Epithelial cell of prostate (primary cell): ENCODE measurements around the gene GALNT11.
"Not testable (repeated sequence)": the region's sequence is repeated elsewhere in the genome, so short reads cannot be mapped to it uniquely, and the experiment has no call there.

Experiments used
- DNase-seq: peaks from one replicate; pipeline ENCODE4 v3.0.0-alpha.2; 2011; ENCODE audit warnings: low read depth, low spot score
- H3K27ac ChIP-seq: fragments of 450-650 bp; 2 replicates; pipeline ENCODE4 v1.5.1; 2017; ENCODE audit warnings: mild to moderate bottlenecking

The GALNT11 gene

DNA sequence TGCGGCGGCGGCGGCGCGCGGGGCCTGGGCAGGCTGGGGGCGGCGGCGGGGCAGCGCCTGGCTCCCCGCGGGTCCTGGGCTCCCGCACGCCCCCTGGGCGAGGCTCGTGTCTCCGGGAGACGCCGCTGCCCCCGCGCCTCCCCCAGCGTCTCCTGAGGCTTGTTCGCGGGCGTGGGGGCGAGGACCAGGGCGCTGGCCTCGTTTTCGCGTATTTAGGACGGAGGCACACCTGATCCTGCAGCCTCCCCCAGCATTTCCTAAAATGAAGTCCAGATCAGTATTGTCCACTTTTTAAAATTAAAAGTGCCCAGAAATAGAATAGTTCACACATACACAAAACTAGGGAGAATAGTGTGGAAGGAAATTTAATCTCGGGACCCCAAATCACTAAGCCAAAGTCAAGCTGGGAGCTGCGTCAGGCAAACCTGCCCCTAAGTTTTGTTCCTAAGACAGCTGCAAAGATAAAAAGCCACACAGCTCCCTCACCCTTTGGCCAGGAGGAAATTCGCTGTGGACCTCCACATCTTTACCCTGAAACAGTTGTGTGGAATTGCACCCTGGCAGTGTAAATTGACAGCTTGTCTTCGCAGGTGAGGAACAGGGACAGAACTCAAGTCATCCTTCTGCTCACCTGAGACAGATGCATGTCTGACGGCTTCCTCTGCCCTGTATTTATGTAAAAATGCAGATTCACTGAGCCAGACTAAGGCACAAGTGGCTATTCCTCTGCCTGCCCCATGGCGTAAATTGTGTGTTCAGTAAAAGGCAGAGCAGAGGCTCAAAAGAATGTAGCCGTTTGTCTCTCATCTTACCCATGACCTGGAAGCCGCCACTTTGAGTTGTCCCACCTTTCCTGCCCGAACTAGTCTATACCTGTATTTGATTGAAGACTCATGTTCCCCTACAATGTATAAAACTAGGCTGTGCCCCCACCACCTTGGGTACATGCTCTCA lies 740 bp downstream of the GALNT11 start:
- DNase-seq, result no peak
- H3K27ac ChIP-seq, result peak overlapping the region; percentile 56

DNA sequence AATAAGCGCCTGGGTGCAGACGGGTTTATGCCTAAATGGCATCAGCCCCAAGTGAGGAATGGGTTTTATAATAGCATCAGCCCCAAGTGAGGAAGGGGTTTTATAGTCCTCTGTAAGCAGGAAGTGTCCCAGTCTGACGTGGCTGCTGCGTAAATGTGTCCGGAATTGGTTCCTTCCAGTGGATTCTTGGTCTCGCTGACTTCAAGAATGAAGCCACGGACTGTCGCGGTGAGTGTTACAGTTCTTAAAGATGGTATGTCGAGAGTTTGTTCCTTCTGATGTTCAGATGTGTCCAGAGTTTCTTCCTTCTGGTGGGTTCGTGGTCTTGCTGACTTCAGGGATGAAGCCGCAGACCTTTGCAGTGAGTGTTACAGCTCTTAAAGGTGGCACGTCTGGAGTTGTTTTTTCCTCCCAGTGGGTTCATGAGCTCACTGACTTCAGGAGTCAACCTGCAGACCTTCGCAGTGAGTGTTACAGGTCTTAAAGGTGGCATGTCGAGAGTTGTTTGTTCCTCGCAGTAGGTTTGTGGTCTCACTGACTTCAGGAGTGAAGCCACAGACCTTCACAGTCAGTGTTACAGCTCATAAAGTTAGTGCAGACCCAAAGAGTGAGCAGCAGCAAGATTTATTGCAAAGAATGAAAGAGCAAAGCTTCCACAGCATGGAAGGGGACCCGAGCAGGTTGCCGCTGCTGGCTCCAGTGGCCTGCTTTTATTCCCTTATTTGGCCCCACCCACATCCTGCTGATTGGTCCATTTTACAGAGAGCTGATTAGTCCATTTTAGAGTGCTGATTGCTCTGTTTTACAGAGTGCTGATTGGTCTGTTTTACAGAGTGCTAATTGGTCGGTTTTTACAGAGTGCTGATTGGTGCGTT lies 2.3 kb downstream of the GALNT11 start:
- not testable (repeated sequence) for DNase-seq, H3K27ac ChIP-seq

DNA sequence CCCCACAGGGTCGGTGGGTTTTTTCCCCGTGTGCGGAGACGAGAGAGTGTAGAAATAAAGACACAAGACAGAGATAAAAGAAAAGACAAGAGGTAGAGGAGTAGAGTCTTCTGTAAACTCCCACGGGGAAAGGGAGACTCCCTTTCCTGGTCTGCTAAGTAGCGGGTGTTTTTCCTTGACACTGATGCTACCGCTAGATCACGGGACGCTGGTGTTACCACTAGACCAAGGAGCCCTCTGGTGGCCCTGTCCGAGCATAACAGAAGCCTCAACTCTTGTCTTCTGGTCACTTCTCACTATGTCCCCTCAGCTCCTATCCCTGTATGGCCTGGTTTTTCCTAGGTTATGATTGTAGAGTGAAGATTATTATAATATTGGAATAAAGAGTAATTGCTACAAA lies 4.6 kb downstream of the GALNT11 start:
- not testable (repeated sequence) for H3K27ac ChIP-seq, DNase-seq

DNA sequence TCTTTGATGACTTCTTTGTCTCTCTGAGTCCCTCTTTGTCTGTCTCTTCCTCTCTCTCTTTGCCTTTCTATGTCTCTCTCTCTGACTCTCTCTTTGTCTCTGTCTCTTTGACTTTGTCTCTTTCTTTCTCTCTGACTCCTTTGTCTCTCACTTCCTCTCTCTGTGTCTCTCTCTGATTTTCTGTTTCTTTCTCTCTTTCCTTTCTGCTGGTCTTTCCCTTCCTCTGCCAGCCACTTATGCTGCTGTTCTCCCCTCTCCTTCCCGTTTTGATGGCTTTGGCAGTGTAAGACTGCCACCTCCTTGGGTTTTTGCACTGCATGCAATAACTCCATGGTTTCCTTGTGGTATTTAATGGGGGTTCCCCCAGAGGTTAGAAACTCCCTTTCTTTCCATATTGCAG lies 5.2 kb downstream of the GALNT11 start:
- not testable (repeated sequence) for DNase-seq, H3K27ac ChIP-seq

DNA sequence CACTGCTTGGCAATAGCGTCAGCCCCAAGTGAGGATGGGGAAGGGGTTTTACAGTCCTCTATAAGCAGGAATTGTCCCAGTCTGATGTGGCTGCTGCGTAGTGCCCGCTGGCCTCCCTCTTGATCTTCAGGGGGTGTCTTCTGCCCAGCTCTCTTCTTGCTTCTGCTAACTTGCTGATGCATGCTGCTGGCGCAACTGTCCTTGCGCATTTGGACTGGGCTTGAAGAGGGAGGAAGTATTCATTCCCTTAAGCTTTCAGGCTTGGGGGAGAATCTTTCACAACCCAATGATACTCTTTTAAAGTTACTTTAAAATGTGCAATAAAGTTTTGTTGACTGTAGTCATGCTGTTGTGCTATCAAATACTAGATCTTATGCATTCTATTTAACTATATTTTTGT lies 10.3 kb downstream of the GALNT11 start:
- DNase-seq, result no peak
- no peak overlapping the region for H3K27ac ChIP-seq

DNA sequence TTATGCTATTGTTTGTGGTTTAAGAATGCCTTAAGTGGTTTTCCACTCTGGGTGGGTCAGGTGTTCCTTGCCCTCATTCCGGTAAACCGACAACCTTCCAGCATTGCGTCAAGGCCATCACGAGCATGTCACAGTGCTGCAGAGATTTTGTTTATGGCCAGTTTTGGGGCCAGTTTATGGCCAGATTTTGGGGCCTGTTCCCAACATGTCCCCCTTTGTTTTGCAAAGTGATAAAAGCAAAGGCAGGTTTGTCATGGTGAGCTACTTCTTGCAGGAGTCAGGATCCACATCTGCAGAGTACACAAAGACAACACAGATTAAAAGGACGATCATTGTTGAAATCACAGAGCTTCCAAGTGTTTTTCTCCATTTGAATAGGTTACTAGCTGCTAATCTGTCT lies 12.9 kb downstream of the GALNT11 start:
- not testable (repeated sequence) for DNase-seq, H3K27ac ChIP-seq

DNA sequence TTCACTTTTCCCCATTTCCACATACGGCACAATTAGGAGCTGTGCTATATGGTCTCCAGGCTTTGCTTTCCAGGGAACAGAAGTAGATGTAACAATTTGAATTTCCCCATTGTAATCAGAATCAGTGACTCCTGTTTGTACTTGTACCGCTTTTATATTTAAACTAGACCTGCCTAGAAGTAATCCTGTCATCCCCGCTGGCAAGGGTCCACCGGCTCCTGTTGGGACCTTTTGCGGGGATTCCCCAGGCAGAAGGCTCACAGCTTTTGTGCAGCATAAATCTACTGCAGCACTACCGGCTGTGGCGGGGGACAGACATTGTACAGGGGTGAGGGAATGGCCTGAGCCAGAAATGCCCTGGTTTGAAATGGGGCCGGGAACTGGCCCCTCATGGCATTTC lies 17.6 kb downstream of the GALNT11 start:
- peak; percentile 40 for DNase-seq
- not testable (repeated sequence) for H3K27ac ChIP-seq

DNA sequence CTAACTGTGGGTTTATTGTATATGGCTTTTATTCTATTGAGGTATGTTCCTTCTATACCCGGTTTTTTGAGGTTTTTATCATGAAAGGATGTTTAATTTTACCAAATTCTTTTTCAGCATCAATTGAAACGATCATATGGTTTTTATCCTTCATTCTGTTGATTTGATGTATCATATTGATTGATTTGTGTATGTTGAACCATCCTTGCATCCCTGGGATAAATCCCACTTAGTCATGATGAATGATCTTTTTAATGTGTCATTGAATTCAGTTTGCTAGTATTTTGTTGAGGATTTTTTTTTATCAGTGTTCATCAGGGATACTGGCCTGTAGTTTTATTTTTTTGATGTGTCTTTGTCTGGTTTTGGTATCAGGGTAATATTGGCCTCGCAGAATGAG lies 19.4 kb downstream of the GALNT11 start:
- DNase-seq, H3K27ac ChIP-seq: not testable (repeated sequence)

DNA sequence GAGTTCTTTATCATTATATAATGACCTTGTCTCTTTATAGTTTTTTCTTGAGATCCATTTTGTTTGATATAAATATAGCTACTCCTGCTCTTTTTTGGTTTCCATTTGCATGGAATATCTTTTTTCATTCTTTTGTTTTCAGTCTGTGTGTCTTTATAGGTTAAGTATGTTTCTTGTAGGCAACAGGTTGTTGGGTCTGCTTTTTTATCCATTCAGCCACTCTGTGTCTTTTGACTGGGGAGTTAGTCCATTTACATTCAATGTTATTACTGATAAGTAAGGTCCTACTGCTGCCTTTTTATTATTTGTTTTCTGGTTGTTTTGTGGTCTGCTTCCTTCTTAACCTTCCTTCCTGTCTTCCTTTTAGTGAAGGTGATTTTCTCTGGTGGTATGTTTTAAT lies 21.1 kb downstream of the GALNT11 start:
- H3K27ac ChIP-seq, result no peak overlapping the region
- no peak for DNase-seq

DNA sequence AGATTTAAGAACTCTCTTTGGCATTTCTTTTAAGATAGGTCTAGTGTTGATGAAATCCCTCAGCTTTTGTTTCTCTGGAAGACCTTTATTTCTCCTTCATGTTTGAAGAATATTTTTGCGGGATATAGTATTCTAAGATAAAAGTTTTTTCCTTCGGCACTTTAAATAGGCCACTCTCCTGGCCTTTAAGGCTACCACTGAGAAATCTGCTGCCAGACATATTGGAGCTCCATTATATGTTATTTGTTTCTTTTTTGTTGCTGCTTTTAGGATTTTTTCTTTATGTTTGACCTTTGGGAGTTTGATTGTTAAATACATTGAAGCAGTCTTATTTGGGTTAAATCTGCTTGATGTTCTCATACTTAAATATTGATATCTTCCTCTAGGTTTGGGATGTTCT lies 22.6 kb downstream of the GALNT11 start:
- no peak for DNase-seq
- no peak overlapping the region for H3K27ac ChIP-seq

DNA sequence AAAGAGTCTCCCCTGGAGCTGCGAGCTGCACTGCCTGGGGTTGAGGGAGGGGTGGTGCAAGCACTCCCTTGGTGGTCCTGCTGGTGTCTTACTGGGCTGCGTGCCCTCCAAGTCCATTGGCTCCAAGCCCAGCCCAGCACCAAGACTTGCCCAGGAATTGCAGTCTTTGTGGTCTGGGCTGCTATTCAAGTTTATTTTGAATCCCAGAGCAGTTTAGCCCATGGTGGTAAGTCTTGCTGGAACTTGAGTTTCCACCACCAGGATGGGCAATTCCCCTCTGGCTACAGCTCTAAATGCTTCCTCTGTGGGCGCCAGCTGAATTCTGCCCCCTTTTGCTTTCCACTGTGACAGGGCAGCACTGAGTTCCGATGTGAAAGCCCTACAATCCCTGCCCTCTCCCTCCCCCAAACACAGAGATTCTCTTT lies 25.1 kb downstream of the GALNT11 start:
- no peak overlapping the region for H3K27ac ChIP-seq
- no peak for DNase-seq

DNA sequence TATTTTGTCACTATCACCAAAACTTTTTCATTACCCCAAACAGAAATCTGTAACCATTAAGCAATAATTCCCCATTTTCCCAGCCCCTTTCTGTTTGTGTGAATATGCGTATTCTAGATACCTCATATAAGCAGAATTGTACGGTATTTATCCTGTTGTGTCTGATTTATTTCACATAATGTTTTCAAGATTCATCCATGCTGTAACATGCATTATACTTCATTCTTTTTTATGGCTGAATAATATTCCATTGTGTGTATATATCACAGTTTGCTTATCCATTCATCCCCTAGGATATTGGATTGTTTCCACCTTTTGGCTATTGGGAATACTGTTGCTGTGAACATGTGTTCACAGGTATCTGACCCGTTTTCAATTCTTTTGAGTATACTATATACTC lies 26.5 kb downstream of the GALNT11 start:
- no peak for DNase-seq
- no peak overlapping the region for H3K27ac ChIP-seq

DNA sequence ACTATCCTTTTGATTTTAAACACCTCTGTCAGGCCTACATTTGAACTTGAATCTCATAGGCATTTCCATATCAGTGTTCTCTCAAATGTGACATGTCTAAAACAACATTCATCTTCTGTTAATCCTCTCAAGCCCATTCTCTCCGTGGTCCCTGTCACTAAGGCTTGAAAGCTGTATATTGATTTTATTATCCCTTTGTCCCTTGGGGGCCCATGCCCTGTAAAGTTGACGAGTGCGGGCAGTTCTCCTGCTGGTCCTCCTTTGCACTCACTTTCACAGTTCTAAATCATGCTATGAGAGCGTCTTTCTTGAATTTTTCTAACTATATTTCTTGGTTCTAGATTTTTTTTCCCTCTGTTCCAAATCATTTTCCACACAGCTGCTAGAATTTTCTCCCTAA lies 27.3 kb downstream of the GALNT11 start:
- H3K27ac ChIP-seq, result no peak overlapping the region
- no peak for DNase-seq

DNA sequence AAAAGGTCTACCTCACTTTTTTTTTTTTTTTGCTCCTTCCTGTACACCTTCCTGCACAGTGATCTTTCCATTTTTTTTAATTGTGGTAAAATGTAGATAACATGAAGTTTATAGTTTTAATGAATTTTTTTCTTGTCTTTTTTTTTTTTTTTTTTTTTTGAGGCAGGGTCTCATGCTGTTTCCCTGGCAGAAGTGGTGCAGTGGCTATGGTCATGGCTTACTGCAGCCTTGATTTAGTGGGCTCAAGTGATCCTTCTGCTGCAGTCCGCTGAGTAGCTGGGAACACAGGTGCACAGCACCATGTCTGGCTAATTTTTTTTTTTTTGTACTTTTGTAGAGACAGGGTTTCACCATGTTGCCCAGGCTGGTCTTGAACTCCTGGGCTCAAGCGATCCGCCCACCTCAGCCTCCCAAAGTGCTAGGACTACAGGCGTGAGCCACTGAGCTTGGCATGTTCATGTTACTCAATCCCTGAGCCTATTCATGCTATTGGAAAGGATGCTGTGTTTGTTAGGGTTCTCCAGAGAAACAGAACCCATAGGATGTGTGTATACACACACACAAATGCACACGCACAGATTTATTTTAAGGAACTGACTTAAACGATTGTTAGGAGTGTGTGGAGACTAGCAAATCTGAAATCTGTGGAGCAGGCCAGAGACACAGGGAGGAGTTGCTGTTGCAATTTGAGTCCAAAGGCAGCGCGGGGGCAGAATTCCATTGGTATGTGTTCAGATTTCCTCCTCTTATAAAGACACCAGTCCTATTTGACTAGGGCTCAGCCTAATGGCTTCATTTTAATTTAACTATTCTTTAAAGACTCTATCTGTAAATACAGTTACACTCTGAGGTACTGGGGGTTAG lies 29.1 kb downstream of the GALNT11 start:
- H3K27ac ChIP-seq, result no peak overlapping the region
- DNase-seq, result no peak

DNA sequence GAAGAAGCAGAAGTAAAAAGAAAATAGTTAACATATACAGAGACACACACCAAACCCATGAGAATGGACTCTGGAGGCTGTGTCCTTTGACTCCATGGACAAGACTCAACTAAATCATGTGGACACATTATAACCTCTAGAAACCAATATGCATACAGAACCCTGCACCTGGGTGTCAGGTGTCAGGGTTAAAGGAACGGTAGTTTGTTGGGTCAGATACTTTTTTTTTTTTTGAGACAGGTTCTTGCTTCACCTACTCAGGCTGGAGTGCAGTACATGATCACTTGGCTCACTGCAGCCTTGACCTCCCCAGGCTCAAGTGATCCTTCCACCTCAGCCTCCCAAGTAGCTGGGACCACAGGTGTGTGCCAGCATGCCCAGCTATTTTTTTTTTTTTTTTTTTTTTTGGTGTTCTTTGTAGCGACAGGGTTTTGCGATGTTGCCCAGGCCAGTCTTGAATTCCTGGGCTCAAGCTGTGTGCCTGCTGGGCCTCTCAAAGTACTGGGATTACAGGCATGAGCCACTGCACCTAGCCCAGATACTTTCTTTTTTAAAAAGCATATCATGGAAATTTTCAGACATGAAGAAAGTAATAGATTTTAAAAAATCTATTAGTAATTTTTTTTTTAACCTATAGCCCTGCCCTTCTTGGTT lies 31.3 kb downstream of the GALNT11 start:
- no peak overlapping the region for H3K27ac ChIP-seq
- no peak for DNase-seq

DNA sequence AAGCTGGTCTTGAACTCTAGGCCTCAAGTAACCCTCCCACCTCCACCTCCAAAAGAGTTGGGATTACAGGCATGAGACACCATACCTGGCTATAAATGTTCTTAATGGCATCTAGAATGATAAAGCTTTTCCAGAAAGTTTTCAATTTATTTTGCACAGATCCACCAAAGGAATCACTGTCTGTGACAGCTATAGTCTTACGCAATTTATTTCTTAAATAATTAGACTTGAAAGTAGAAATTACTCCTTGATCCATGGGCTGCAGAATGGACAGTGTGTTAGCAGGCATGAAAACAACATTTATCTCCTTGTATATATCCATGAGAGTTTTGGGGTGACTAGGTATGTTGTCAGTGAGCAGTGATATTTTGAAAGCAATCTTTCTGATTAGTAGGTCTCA lies 33.8 kb downstream of the GALNT11 start:
- no peak overlapping the region for H3K27ac ChIP-seq
- no peak for DNase-seq

DNA sequence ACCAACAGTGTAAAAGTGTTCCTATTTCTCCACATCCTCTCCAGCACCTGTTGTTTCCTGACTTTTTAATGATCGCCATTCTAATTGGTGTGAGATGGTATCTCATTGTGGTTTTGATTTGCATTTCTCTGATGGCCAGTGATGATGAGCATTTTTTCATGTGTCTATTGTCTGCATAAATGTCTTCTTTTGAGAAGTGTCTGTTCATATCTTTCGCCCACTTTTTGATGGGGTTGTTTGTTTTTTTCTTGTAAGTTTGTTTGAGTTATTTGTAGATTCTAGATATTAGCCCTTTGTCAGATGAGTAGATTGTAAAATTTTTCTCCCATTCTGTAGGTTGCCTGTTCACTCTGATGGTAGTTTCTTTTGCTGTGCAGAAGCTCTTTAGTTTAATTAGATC lies 35.6 kb downstream of the GALNT11 start:
- not testable (repeated sequence) for DNase-seq, H3K27ac ChIP-seq

DNA sequence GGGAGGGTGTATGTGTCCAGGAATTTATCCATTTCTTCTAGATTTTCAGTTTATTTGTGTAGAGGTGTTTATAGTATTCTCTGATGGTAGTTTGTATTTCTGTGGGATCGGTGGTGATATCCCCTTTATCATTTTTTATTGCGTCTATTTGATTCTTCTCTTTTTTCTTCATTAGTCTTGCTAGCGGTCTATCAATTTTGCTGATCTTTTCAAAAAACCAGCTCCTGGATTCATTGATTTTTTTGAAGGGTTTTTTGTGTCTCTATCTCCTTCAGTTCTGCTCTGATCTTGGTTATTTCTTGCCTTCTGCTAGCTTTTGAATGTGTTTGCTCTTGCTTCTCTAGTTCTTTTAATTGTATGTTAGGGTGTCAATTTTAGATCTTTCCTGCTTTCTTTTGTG lies 37.7 kb downstream of the GALNT11 start:
- not testable (repeated sequence) for DNase-seq, H3K27ac ChIP-seq

DNA sequence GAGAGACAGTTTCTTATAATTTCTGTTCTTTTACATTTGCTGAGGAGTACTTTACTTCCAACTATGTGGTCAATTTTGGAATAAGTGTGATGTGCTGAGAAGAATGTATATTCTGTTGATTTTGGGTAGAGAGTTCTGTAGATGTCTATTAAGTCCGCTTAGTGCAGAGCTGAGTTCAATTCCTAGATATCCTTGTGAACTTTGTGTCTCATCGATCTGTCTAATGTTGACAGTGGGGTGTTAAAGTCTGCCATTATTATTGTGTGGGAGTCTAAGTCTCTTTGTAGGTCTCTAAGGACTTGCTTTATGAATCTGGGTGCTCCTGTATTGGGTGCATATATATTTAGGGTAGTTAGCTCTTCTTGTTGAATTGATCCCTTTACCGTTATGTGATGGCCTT lies 38.3 kb downstream of the GALNT11 start:
- not testable (repeated sequence) for DNase-seq, H3K27ac ChIP-seq
